IMR-90 (cell line): ENCODE results near the gene PPP5C.

Experiments used
- BHLHE40 ChIP-seq: fragments of 150-350 bp; IDR thresholded peaks from 2 replicates; pipeline ENCODE4 v1.6.1; 2016; ENCODE audit warnings: mild to moderate bottlenecking, low read depth, low read length
- CEBPB ChIP-seq: IDR thresholded peaks from 2 replicates; pipeline ENCODE4 v1.6.1; 2012; ENCODE audit warnings: low read depth, low read length, improper control_type of control experiment
- CHD1 ChIP-seq: IDR thresholded peaks from 2 replicates; pipeline ENCODE4 v1.6.1; 2012; ENCODE audit warnings: low read depth, low read length, improper control_type of control experiment
- CTCF ChIP-seq: conservative IDR thresholded peaks from 2 replicates; pipeline ENCODE4 v1.5.1; 2012; ENCODE audit warnings: mild to moderate bottlenecking, low read depth, low read length, improper control_type of control experiment
- ELK1 ChIP-seq: fragments of 150-350 bp; IDR thresholded peaks from 2 replicates; pipeline ENCODE4 v1.6.1; 2016; ENCODE audit warnings: low read depth, mild to moderate bottlenecking, low read length, moderate library complexity, borderline replicate concordance
- FOS ChIP-seq: fragments of 150-350 bp; IDR thresholded peaks from 2 replicates; pipeline ENCODE4 v1.6.1; 2016; ENCODE audit warnings: low read depth, low read length
- MAZ ChIP-seq: IDR thresholded peaks from 2 replicates; pipeline ENCODE4 v1.6.1; 2012; ENCODE audit warnings: low read depth, mild to moderate bottlenecking, low read length, improper control_type of control experiment, moderate library complexity, borderline replicate concordance
- MXI1 ChIP-seq: IDR thresholded peaks from 2 replicates; pipeline ENCODE4 v1.6.1; 2012; ENCODE audit warnings: low read depth, mild to moderate bottlenecking, low read length, moderate library complexity, borderline replicate concordance
- POLR2A ChIP-seq: IDR thresholded peaks from 2 replicates; pipeline ENCODE4 v1.6.1; 2012; ENCODE audit warnings: mild to moderate bottlenecking, low read depth, low read length
- RAD21 ChIP-seq: IDR thresholded peaks from 2 replicates; pipeline ENCODE4 v1.6.1; 2012; ENCODE audit warnings: low read length, improper control_type of control experiment
- RCOR1 ChIP-seq: IDR thresholded peaks from 2 replicates; pipeline ENCODE4 v1.6.1; 2012; ENCODE audit warnings: mild to moderate bottlenecking, low read length, improper control_type of control experiment; ENCODE audit not compliant: insufficient replicate concordance
- RFX5 ChIP-seq: IDR thresholded peaks from 2 replicates; pipeline ENCODE4 v1.8.0; 2012; ENCODE audit warnings: low read depth, mild to moderate bottlenecking, low read length, moderate library complexity
- SMC3 ChIP-seq: fragments of 150-350 bp; IDR thresholded peaks from 2 replicates; pipeline ENCODE4 v1.6.1; 2016; ENCODE audit warnings: low read depth, mild to moderate bottlenecking, antibody characterized with exemption, low read length, moderate library complexity
- USF2 ChIP-seq: fragments of 150-350 bp; IDR thresholded peaks from 2 replicates; pipeline ENCODE4 v1.6.1; 2017; ENCODE audit warnings: mild to moderate bottlenecking, antibody characterized with exemption, low read length, low read depth

GRCh38 chr19:46317339-46317738 is 29.5 kb upstream of the PPP5C start:
- TF ChIP-seq CTCF (no peak), POLR2A (no peak), MXI1 (no peak), SMC3 (no peak), CEBPB (no peak), RCOR1 (no peak), MAZ (no peak), CHD1 (no peak), RAD21 (no peak), USF2 (no peak), RFX5 (no peak), BHLHE40 (no peak), ELK1 (no peak), FOS (no peak)
